HFF-Myc (cell line): ENCODE data around the gene KRT31.
"Not testable (repeated sequence)": the region's sequence is repeated elsewhere in the genome, so short reads cannot be mapped to it uniquely, and the experiment has no call there.

ENCODE experiments used
- DNase-seq: peaks from one replicate; pipeline ENCODE4 v3.0.0-alpha.2; 2011; ENCODE audit warnings: low read depth; ENCODE audit errors: extremely low read depth
- H3K4me3 ChIP-seq: replicated peaks from 2 replicates; pipeline ENCODE4 v1.5.1; 2011; ENCODE audit warnings: low read depth, mild to moderate bottlenecking, control low read depth, low read length
- CTCF ChIP-seq: IDR thresholded peaks from 2 replicates; pipeline ENCODE4 v1.5.1; 2012; ENCODE audit warnings: mild to moderate bottlenecking, low read depth, low read length, control low read depth; ENCODE audit errors: missing control alignments

KRT31 gene

GRCh38 chr17:41347869-41348760 lies 49.3 kb downstream of the KRT31 start:
- no peak for DNase-seq
- H3K4me3 ChIP-seq: no peak overlapping the region
- TF ChIP-seq CTCF: no peak

- H3K4me3 ChIP-seq, DNase-seq: not testable (repeated sequence)
These were observed 51.0 kb downstream of the KRT31 start for GRCh38 chr17:41346421-41346820.

- no peak for DNase-seq
- no peak overlapping the region for H3K4me3 ChIP-seq
- TF ChIP-seq CTCF: no peak
These were observed 51.4 kb downstream of the KRT31 start for GRCh38 chr17:41345992-41346391.
